Measurements from ENCODE around the gene ID4.

The ID4 gene

DNA sequence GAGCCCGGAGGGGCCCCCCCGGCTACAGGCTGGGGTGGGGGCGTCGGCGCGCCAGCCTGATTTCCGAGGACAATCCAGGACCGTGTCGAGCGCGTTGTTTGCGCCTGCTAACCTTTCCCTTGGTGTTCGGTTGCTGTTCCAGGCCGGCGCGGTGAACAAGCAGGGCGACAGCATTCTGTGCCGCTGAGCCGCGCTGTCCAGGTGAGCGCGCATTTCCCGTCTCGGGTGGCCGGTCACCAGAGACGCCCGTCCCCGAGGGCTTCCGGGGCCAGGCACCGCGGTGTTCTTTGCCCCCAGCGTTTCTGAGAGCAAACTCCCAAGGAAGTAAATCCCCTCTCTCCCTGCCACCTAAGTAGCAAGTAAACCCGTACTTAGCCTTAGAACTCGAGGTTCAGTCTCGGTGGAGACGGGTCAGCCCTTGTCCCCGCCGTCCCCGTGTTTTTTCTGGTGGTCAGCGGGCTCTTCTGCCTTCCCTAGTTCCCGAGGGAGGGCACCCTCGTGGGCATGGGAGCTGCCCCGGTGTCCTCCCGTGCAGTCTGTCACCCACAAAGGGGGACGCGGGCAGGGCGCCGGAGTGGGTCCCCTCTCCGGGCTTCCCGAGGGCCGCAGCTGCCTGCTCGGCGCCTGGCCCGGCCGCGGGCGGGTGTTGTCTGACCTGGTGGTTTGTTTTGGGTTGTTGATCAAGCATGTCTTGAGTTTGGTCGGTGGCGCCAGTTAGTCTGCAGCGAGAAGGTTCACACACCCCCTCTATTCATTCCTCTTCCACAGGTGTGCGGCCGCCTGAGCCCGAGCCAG is 1.5 kb downstream of the ID4 start:
- H3K4me2 ChIP-seq (ENCODE audit: low read depth, low read length): peak overlapping the region; percentile 56; the same call in 1 of the 2 replicates
- no peak for DNase-seq
- no peaks in the 10 kb centered on the region for H3K36me3 ChIP-seq (replicated peaks; ENCODE audit: insufficient read depth, low read length)
- H3K27ac ChIP-seq (ENCODE audit: low read length): no peak overlapping the region
- H3K4me1 ChIP-seq (ENCODE audit: low read length): no peaks in the 10 kb centered on the region
- H3F3A ChIP-seq (ENCODE audit: insufficient read depth, low read length): no peaks in the 10 kb centered on the region
- no peaks in the 10 kb centered on the region for H3K9me2 ChIP-seq (replicated peaks; ENCODE audit: insufficient read depth, low read length)
- no peaks in the 10 kb centered on the region for H3K27me3 ChIP-seq (replicated peaks; ENCODE audit: insufficient read depth, low read length)
- H3K79me2 ChIP-seq (ENCODE audit: low read length): no peaks in the 10 kb centered on the region
- peak overlapping the region; percentile 74 for H2AFZ ChIP-seq (ENCODE audit: low read length)
- no peak overlapping the region for H3K9ac ChIP-seq (ENCODE audit: low read length)
- peak overlapping the region; percentile 13; the same call in 1 of the 2 replicates for H3K4me3 ChIP-seq (ENCODE audit: low read length)
- TF ChIP-seq, protein P1, sequence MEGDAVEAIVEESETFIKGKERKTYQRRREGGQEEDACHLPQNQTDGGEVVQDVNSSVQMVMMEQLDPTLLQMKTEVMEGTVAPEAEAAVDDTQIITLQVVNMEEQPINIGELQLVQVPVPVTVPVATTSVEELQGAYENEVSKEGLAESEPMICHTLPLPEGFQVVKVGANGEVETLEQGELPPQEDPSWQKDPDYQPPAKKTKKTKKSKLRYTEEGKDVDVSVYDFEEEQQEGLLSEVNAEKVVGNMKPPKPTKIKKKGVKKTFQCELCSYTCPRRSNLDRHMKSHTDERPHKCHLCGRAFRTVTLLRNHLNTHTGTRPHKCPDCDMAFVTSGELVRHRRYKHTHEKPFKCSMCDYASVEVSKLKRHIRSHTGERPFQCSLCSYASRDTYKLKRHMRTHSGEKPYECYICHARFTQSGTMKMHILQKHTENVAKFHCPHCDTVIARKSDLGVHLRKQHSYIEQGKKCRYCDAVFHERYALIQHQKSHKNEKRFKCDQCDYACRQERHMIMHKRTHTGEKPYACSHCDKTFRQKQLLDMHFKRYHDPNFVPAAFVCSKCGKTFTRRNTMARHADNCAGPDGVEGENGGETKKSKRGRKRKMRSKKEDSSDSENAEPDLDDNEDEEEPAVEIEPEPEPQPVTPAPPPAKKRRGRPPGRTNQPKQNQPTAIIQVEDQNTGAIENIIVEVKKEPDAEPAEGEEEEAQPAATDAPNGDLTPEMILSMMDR (IDR thresholded peaks at IDR 0.05; ENCODE audit: low read length): no peak
- TF ChIP-seq EZH2 (optimal IDR thresholded peaks at IDR 0.05; ENCODE audit: low read depth, low read length): no peak
- TF ChIP-seq EZH2phosphoT487 (IDR thresholded peaks at IDR 0.05; ENCODE audit: low read length): no peak
- H4K20me1 ChIP-seq (ENCODE audit: insufficient read depth, low read length): no peaks in the 10 kb centered on the region
- H3K9me3 ChIP-seq (replicated peaks; ENCODE audit: insufficient read depth, low read length): no peaks in the 10 kb centered on the region

DNA sequence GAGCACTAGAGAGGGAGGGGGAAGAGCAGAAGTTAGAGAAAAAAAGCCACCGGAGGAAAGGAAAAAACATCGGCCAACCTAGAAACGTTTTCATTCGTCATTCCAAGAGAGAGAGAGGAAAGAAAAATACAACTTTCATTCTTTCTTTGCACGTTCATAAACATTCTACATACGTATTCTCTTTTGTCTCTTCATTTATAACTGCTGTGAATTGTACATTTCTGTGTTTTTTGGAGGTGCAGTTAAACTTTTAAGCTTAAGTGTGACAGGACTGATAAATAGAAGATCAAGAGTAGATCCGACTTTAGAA is 2.0 kb downstream of the ID4 start:
- no peaks in the 10 kb centered on the region for H3K79me2 ChIP-seq (ENCODE audit: low read length)
- peak overlapping the region; percentile 13; the same call in 1 of the 2 replicates for H3K4me3 ChIP-seq (ENCODE audit: low read length)
- peak overlapping the region; percentile 56; the same call in 1 of the 2 replicates for H3K4me2 ChIP-seq (ENCODE audit: low read depth, low read length)
- no peak overlapping the region for H3K27ac ChIP-seq (ENCODE audit: low read length)
- no peak overlapping the region for H3K9ac ChIP-seq (ENCODE audit: low read length)
- no peaks in the 10 kb centered on the region for H3K9me3 ChIP-seq (replicated peaks; ENCODE audit: insufficient read depth, low read length)
- no peaks in the 10 kb centered on the region for H4K20me1 ChIP-seq (ENCODE audit: insufficient read depth, low read length)
- H3K36me3 ChIP-seq (replicated peaks; ENCODE audit: insufficient read depth, low read length): no peaks in the 10 kb centered on the region
- no peaks in the 10 kb centered on the region for H3F3A ChIP-seq (ENCODE audit: insufficient read depth, low read length)
- no peak for DNase-seq
- no peaks in the 10 kb centered on the region for H3K27me3 ChIP-seq (replicated peaks; ENCODE audit: insufficient read depth, low read length)
- 0 out of 2 replicates have a peak overlapping the region, but pooled peaks have one; percentile 74 for H2AFZ ChIP-seq (ENCODE audit: low read length)
- no peak for TF ChIP-seq EZH2 (optimal IDR thresholded peaks at IDR 0.05; ENCODE audit: low read depth, low read length)
- no peak for TF ChIP-seq EZH2phosphoT487 (IDR thresholded peaks at IDR 0.05; ENCODE audit: low read length)
- TF ChIP-seq, protein P1 (IDR thresholded peaks at IDR 0.05; ENCODE audit: low read length): no peak
- no peaks in the 10 kb centered on the region for H3K4me1 ChIP-seq (ENCODE audit: low read length)
- H3K9me2 ChIP-seq (replicated peaks; ENCODE audit: insufficient read depth, low read length): no peaks in the 10 kb centered on the region

DNA sequence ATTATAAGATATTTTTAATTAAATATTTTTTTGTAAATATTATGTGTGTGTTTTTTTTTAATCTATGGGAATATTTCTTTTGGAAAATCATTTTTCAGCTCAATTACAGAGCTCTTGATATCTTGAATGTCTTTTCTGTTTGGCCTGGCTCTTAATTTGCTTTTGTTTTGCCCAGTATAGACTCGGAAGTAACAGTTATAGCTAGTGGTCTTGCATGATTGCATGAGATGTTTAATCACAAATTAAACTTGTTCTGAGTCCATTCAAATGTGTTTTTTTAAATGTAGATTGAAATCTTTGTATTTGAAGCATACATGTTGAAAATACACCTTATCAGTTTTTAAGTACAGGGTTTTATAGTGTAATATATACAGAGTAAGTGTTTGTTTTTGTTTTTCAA is 2.6 kb downstream of the ID4 start:
- Histone ChIP-seq H3K4me1 (ENCODE audit: low read length) (no peaks in the 10 kb centered on the region), H3K27me3 (replicated peaks; ENCODE audit: insufficient read depth, low read length) (no peaks in the 10 kb centered on the region), H3K36me3 (replicated peaks; ENCODE audit: insufficient read depth, low read length) (no peaks in the 10 kb centered on the region), H3K79me2 (ENCODE audit: low read length) (no peaks in the 10 kb centered on the region), H3K27ac (ENCODE audit: low read length) (no peak overlapping the region), H3K4me2 (ENCODE audit: low read depth, low read length) (no peak overlapping the region), H3F3A (ENCODE audit: insufficient read depth, low read length) (no peaks in the 10 kb centered on the region), H3K9ac (ENCODE audit: low read length) (no peak overlapping the region), H3K9me3 (replicated peaks; ENCODE audit: insufficient read depth, low read length) (no peaks in the 10 kb centered on the region), H2AFZ (ENCODE audit: low read length) (no peak overlapping the region), H3K9me2 (replicated peaks; ENCODE audit: insufficient read depth, low read length) (no peaks in the 10 kb centered on the region), H3K4me3 (ENCODE audit: low read length) (no peak overlapping the region), H4K20me1 (ENCODE audit: insufficient read depth, low read length) (no peaks in the 10 kb centered on the region)
- TF ChIP-seq, protein P1 (IDR thresholded peaks at IDR 0.05; ENCODE audit: low read length): no peak
- TF ChIP-seq EZH2phosphoT487 (IDR thresholded peaks at IDR 0.05; ENCODE audit: low read length) (no peak), EZH2 (optimal IDR thresholded peaks at IDR 0.05; ENCODE audit: low read depth, low read length) (no peak)
- DNase-seq: no peak

Data from MM.1S (cell line).